ENCODE measurements around the gene ZMYND8.

Gene ZMYND8

GRCh38 chr20:47233333-47234188 is 122.9 kb downstream of the ZMYND8 start:
- DNase-seq (ENCODE audit: low spot score) = no peak
- TF ChIP-seq, protein P1, sequence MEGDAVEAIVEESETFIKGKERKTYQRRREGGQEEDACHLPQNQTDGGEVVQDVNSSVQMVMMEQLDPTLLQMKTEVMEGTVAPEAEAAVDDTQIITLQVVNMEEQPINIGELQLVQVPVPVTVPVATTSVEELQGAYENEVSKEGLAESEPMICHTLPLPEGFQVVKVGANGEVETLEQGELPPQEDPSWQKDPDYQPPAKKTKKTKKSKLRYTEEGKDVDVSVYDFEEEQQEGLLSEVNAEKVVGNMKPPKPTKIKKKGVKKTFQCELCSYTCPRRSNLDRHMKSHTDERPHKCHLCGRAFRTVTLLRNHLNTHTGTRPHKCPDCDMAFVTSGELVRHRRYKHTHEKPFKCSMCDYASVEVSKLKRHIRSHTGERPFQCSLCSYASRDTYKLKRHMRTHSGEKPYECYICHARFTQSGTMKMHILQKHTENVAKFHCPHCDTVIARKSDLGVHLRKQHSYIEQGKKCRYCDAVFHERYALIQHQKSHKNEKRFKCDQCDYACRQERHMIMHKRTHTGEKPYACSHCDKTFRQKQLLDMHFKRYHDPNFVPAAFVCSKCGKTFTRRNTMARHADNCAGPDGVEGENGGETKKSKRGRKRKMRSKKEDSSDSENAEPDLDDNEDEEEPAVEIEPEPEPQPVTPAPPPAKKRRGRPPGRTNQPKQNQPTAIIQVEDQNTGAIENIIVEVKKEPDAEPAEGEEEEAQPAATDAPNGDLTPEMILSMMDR (IDR thresholded peaks at IDR 0.05; ENCODE audit: extremely low read depth, missing control alignments) = no peak

- TF ChIP-seq, protein P1 (IDR thresholded peaks at IDR 0.05; ENCODE audit: extremely low read depth, missing control alignments) = no peak
- no peak for DNase-seq (ENCODE audit: low spot score)
Observed at GRCh38 chr20:47232518-47232917, 124.0 kb downstream of the ZMYND8 start.

GRCh38 chr20:47231382-47232039 is 125.0 kb downstream of the ZMYND8 start:
- TF ChIP-seq, protein P1 (IDR thresholded peaks at IDR 0.05; ENCODE audit: extremely low read depth, missing control alignments) = no peak
- DNase-seq (ENCODE audit: low spot score) = no peak

- DNase-seq (ENCODE audit: low spot score) = no peak
- TF ChIP-seq, protein P1 (IDR thresholded peaks at IDR 0.05; ENCODE audit: extremely low read depth, missing control alignments) = no peak
Observed at GRCh38 chr20:47230811-47231256, 125.7 kb downstream of the ZMYND8 start.

DNA sequence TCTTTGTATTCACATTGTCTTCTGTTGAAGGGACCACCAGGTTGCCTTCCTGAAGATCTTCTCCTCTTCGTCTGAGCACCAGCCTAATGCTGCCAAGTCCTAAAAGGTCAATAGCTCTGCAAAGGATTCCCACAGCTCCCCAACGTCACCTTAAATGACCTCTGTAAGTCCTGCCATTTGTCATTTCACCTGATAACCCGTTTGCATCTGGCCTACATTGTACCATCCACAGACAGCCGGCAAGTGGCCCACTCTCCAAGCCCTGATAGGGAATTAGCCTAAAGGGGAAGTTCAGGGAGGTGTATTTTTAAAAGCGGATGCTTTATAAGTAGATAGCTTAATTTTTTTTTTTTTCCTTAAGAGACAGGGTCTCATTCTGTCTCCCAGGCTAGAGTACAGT is 127.8 kb downstream of the ZMYND8 start:
- TF ChIP-seq, protein P1 (IDR thresholded peaks at IDR 0.05; ENCODE audit: extremely low read depth, missing control alignments) = no peak
- no peak for DNase-seq (ENCODE audit: low spot score)

DNA sequence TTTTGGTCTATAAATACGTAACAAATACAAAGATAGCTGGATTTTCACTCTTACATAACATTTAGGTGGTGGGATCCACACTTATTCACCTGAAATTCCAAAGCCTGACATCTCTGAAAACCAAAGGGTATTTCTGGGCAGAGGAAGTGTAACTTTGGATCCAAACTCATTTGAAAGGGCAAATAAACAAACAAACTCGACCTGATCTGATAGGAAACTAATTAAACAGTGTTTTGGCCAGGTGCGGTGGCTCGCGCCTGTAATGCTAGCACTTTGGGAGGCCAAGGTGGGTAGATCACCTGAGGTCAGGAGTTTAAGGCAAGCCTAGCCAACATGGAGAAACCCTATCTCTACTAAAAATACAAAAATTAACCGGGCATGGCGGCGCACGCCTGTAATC is 128.9 kb downstream of the ZMYND8 start:
- TF ChIP-seq, protein P1 (IDR thresholded peaks at IDR 0.05; ENCODE audit: extremely low read depth, missing control alignments) = no peak

DNA sequence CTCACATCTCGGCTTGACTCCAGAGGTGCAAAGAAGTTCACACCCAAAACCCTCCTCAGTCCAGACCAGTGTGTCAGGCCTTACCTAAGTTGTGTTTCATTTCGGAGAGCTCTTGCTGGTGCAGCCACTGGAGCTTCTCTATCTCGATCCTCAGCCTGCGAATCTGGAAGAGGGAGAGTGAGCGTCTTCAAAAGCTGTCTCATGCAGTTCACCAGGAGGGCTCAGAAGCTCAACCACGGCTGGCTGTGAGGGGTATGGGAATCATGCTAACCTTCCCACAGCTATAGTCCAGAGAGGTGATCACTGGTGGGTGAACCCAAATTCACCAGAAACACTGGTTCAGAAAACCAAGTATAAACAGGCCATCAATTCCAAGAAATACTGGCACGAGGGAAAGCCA is 129.4 kb downstream of the ZMYND8 start:
- no peak for DNase-seq (ENCODE audit: low spot score)
- TF ChIP-seq, protein P1 (IDR thresholded peaks at IDR 0.05; ENCODE audit: extremely low read depth, missing control alignments) = no peak

More for the DNA sequence above, 128.9 kb downstream of the ZMYND8 start:
- no peak for DNase-seq (ENCODE audit: low spot score)

Data from GM20000 (cell line).